GM21529 (cell line): ENCODE results near the gene ST8SIA3.

ENCODE experiments used
- ATAC-seq: cut with Tn5 transposase; IDR thresholded peaks from one replicate; pipeline ENCODE4 v1.9.1; 2021; ENCODE audit not compliant: unreplicated experiment

ST8SIA3 gene, protein sequence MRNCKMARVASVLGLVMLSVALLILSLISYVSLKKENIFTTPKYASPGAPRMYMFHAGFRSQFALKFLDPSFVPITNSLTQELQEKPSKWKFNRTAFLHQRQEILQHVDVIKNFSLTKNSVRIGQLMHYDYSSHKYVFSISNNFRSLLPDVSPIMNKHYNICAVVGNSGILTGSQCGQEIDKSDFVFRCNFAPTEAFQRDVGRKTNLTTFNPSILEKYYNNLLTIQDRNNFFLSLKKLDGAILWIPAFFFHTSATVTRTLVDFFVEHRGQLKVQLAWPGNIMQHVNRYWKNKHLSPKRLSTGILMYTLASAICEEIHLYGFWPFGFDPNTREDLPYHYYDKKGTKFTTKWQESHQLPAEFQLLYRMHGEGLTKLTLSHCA

DNA sequence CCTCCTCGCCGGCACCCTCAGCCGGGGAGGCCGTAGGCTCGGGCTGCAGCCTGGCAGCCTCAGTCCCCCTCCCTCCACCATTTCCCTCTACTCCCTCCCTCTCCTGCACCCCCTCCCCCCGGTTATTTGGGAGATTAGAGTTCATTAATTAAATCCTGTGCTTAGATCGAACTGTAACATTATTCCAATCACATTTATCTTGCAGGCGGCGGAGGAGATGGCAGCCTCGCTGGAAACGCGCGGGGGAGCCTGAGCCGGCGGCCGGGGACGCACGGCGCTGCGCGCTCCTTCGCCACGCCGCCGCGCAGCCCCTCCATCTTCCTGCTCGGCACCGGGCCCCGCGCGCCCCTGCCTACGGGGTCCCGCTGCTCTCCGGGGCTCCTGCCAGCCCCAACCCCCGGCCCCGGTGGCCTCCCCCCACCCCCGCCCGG, at the start of gene ST8SIA3:
TSS of gene ST8SIA3 (plus strand) at position 287 of the 431 bp plus-strand sequence. CDS start 290 bp downstream, outside the sequence.
- no peak for ATAC-seq

DNA sequence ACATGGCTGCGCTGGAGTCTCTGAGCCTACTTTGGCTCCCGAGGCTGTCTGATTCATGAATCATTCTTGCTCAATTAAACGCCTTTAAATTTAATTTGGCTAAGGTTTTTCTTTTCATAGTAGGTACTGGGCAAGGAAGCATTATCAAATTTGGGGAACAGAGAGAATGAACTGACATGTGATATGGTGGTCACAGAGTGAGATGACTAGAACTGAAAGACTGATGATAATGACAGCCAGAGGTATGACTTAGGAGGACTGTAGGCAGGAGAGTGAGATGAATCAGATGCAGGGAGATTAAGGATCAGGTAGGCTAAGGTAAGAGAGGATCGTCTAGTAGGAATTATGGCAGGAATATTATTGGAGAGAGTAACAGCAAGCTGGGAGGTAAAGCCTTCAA, 40.9 kb upstream of the ST8SIA3 start:
- no peak for ATAC-seq

DNA sequence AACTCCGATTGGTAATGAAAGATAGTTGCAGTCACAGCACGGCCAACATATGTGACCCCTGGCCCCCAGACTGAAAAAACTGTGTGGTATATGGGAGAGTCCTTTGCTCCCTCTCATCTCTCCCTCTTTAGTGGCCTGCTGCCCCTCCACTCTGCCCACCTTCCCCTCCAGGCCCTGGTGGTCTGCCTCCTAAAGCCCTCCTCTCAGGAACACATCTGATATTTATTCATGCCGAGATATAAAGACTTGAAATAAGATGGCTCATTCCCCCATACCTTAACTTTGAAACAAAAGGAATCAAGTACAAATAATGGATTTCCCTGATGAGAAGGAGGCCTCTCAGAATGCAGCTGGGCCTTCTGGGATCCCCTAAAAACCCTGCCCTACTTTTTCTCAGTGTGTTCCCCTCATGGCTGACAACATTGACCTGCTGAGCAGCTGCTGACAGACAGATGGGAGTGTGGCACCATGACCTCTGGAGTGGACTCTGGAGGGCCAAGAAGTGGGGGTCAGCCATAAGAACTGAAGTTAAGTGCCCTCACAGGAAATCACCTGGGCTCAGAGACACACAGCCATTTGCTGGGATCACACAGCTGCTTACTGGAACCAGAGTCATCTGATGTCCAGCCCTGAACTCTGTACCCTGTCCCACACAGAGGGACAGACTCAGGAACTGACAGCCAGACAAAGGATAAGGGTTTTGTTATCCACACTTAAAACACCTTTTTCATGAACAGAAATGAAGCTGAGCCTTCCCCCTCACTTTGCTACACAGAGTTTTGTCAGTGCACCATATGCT, 39.8 kb upstream of the ST8SIA3 start:
- ATAC-seq, result no peak

DNA sequence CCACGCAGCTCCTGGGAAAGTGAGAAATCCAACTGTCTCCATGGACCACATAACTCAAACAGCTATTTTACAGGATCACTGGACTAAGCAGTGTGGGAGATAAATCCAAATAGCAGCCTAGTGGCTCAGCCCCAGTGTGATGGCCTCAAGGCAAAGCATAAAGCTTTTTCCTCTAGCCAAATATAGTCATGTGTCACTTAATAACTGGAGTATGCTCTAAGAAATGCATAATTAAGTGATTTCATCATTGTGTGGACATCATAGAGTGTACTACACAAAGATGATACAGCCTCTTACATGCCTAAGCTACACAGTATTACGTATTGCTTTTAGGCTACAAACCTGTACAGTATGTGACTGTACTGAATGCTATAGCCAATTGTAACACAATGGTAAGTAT, 31.8 kb upstream of the ST8SIA3 start:
- ATAC-seq, result no peak

DNA sequence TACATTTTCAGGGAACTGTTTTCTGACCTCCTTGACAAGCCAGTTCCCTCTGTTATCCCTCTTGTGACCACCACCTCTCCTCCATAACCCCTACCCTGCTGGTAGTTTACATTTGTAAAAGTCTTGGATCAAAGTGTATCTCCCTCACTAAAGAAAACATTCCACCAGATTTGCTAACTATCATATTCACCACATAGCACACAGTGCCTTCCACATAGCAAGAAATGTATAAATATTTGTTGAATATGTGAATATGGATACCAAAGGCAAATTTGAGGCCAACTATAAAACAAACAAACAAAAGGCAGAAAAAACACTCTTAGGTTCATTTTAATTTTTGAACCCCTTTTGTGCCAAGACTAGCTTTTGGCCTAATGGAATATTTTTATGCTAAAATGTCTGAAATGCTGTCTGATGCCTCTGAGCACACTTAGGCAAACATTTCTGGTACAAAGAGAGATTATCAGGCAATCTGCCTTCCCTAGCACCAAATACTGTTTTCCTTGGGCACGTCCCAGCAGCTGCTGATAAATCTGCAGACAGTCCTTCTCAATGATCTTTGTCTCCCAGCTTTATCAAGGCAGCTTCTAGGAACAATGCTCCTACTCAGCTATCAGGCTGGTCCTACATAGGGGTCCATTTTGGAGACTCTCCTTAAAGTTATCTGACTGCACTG, 26.7 kb upstream of the ST8SIA3 start:
- ATAC-seq, result no peak

DNA sequence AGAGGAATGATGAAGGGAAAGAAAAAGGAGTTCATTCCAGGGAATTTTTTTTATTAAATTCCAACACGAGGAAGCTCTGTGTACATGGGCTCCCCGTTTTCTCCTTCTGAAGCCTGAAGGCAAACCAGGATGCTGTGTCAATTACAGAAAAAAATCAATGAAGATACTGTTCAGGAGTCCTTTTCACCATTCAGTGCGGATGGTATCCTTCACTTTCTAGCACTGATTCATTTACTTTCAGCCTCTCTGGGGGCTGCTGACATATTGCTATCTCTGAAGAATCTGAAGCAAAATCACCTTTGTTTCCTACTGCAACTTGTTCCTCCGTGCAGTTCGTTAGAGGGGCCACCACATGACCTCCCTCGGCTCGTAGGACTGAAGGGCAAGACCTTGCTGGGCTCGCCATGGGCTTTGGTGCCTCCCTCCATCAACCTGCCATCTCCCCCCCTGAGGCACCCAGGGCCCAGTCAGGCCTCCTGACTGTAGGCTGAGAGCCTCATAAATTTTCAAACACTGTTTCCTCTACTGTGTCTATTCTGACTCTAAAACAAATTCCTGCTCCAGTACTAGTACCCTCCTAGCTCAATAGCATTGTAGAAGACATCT, 25.5 kb upstream of the ST8SIA3 start:
- no peak for ATAC-seq

DNA sequence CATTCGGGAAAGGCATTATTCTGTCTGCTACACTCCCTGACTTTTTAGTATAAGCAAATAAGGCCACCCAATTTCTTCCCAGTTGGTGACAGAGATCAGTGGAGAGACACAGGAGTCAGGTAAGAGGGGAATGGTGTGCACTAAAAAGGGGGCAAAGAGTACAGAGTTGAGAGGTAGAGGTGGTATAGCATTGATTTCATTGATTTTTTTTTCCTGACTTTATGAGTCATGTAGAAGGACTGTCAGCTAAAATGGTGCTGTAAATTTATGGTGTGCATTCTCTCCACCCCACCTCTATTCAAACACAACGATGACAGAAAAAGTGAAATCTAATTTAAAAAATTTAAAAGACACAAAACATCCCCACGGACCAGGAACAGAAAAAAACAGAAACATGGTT, 23.7 kb upstream of the ST8SIA3 start:
- no peak for ATAC-seq

DNA sequence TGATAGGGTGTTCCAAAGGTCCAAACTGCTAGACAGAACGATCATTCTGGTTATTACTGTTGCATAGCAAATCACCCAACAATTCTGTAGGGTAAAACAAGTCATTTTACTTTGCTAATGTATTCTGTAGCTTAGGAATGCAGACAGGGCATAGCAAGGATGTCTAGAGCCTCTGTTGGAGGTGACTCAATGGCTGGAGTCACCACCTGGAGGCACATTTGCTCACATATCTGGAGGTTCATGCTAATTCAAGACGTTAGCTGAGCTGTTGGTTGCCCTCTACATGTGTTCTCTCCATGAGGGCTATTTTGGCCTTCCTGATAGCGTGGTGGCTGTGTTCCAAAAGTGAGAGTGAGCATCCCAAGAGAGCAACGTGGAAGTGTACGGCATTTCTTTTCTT, 22.5 kb upstream of the ST8SIA3 start:
- ATAC-seq, result no peak

DNA sequence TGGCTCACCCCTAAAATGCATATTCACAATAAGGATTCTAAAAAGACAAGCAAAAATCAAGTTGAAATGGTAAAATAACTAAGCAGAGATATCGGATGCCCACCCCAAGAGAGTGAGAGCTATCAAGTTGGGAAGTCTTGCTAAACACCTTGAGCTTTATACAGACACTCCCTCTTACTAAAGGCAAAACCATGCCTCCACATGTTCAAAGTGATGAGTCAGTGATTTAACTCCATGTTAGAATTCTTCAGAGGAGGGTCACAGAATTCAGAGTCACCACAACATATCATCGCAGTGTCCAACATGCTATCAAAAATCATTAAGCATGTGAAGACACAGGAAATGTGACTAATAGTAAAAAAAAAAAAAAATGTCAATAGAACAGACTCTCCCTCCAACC, 20.6 kb upstream of the ST8SIA3 start:
- no peak for ATAC-seq

DNA sequence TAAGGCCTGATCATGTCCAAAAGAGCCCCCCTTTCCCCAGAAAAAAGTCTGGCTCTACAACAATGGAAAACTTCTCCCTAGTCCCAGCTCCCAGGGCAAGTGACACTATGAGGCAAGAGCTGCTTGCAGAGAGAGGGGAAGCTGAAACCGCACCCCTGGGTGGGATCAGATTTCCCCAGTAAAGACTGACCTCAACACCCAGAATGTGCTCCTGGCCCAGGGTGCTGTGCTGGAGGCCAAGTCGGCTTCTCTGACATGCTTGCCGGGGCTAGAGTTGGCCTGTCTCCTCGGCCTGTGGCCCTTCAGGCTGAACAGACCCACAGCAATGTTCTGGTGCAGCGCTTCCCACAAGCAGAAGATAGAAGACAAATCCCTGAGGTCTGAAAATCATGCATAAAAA, 18.4 kb upstream of the ST8SIA3 start:
- ATAC-seq, result no peak

DNA sequence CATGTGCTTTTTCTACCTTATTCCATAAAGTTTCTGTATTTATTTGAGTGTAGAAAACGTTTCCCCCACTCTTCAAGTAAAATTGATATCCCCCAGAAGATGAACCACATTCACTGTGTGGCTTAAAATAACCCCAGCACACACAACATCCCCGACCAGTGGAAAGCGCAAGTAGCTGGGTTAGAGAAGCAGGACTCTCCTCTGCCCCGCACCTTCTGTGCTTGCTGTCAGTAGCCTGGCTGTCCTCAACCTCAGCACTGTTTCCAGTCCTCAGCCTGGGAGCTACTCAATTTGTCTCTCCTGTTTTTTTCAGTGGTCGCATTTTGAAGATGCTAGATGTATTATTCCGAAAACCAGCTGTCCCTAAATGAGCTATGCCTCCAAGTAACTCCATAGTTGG, 18.0 kb upstream of the ST8SIA3 start:
- ATAC-seq, result no peak

DNA sequence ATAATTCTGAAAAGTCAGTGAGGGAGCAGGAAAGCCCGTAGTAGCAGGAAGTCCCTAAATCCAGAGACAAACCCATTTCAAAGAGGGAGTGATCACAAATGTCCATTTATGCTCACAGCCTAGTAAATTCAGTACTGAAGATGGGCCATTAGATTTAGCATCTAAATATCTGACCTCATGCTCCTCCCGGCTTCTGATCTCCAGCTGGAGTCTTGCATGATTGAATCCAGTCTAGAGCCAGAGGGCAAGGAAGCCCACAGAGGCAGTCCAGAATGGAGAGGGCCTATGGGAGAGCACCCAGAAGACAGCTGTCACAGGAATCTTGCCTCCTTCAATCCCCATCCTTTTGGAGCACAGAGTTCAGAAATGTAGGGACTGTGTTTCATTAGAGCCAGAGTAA, 16.0 kb upstream of the ST8SIA3 start:
- ATAC-seq, result no peak

DNA sequence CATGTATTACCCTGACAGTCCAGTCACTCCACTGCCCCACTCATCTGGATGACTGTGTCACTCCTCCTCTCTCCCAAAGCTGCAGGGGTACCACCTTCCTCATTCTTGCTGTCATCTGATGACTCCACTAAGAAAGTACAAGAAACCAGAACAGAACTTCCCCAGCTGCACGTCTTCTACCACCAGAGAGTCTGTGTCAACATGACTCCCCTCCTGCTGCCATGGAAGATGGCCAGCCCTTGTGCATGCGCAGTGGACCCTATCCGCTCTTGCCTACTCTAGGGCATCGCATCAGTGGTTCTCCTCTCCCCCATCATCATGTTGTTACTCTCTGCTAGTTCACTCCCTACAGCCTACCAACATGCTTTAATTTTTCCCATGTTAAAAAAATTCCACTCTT, 14.5 kb upstream of the ST8SIA3 start:
- ATAC-seq, result no peak

DNA sequence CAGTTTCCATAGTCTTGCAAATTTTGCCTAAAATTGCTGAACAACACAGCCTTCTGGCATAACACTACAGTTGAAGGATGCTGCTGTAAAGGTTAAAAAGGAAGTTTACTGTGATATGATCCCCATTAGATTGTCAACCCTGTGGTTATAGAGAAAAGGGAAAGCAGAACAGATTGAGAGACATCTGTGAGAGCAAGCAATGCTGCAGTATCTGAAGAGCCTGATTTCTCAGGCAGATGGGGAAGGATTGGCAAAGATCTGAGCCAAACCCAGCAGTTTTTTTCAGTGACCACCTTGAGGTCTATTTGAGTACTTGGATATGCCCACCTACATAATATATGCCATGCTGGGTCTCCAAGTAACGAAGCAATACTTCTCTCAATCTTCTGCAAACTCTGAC, 8.5 kb upstream of the ST8SIA3 start:
- ATAC-seq, result no peak

DNA sequence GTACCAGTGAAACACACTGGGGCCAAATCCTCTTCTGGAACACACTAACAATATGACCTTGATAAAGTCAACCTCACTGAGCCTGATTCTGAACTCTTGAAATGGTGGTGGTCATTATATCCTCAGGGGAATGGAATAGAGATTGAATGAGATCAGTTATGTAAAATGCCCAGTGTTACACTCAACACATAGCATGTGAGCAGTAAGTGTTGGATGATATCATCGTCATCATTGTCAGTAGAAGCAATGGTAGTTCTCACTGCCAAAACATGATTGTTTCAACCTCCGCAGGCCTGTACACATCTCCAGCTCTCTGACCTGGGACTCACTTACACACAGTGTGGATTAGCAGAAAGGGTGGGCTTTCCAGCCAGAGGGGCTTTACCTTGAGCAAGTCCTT, 5.5 kb upstream of the ST8SIA3 start:
- ATAC-seq, result no peak

DNA sequence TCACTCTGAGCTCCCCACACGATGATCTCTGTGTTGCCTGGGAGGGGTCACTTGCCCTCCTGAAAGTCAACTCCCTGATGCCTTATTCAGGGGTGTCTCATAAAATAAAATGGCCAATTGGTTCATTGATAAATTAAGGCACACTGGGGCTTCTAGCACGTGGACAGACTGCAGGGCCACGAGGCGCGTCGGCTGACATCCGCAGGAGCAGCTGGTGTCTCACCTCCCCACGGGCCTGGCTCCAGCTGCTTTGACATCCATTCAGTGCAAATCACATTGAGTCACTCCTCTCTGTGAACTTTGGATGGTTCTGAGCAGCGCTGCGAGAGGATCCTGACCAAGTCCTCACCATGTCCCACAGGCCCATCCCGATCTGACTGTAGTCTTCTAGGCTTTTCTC, 4.6 kb upstream of the ST8SIA3 start:
- no peak for ATAC-seq

DNA sequence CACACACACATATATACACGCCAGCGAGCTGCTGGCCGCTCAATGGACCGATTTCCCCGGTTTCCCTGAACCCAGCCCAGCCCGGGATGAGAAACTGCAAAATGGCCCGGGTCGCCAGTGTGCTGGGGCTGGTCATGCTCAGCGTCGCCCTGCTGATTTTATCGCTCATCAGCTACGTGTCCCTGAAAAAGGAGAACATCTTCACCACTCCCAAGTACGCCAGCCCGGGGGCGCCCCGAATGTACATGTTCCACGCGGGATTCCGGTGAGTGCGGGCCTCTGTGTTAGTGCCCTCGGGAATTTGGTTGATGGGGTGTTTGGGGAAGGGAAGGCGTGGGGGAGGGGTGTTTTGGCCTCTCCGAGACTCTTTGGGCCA, 392 bp downstream of the ST8SIA3 start:
- no peak for ATAC-seq

DNA sequence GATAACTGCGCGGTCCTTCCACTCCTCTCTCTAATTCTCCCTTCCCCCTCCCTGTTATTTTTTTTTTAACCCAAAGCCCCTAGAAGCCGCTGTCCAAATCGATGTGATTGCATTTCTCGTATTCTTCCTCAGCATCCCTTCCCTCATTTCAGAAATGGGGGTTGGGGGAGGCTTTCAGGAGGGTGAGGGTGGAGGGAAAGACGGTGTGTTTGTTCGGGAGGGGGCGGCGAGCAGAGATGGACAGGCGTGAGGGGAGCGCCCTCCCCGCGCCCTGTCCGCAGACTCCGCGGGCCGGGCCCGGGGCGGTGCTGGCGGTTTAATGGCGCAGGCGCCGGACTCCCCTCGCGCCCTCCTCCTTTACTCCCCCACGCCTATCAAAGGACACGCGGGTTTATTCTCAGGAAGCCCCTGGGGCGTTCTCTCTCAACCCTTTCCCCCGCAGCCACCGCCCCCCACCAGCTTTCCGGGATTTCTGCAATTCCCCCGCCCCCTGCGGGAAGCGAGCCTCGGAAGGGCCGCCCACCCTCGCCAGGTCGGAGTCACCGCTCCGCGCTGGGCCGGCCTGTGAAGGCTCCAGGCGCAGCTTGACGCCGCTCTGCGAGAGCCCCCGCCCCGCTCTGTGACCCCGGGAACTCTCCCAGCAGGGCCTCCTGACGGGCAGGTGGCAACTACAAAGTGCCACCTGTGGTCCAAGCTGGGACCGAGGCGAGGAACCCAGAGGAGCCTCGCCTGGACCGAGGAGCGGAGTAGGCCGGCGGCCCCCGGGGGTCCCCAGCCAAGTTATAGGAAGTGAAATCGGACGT, 981 bp downstream of the ST8SIA3 start:
- no peak for ATAC-seq

DNA sequence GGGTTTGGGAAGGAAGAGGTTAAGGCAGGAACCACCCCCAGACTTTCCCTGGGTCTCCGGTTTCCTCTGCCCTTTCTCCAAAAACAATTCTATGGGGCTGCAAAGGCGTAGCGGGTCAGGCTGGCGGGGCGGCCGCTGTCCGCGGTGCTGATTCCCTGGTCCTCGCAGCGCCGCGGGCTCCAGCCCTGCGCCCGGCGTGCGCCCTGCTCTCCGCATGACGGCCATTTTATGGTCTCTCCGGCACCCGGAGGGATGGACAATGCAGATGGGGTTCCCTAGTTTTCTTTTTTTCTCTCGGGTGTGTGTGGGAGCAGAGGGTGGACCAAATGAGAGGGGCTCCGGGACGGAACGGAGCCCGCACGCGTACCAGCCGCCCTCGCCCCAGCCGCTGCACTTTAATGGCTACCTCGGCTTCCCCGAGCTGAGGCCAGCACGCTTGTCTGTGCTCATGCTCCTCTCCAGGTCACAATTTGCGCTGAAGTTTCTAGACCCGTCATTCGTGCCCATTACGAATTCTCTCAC, 1.6 kb downstream of the ST8SIA3 start:
- no peak for ATAC-seq

DNA sequence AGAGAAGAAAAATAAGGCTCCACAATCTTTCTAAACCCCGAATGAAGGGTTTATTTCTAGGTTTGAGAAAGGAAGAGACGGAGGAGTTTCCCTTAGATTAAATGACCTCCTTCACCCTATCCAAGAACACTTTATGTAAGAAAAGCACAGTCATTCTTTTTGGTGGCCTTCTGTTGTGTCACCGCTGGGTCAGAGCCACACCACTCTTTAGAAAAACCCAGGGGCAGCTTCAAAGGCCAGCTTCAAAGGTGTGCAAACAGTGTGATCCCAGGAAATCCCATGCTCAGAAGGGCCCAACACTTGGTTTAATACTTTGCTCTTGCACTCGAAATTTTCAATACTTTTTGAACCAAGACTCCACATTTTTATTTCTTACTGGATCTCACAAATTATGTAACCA, 7.1 kb downstream of the ST8SIA3 start:
- ATAC-seq, result no peak
